Panc1 (cell line): Measurements from ENCODE around the gene CCDC146. TPM values are rescaled to one million over a fixed set of nuclear protein-coding genes. Genes with fewer than 3 reads are reported as not detected.
"Not testable (repeated sequence)": the region's sequence is repeated elsewhere in the genome, so short reads cannot be mapped to it uniquely, and the experiment has no call there.

ENCODE experiments used
- ATAC-seq: fragments of 200-7000 bp; cut with Tn5 transposase; 2 replicates; pipeline ENCODE4 v1.9.1; 2020; ENCODE audit warnings: mild to moderate bottlenecking, moderate library complexity
- BruUV-seq: library from RNA; stranded (reverse); fragments of 400-500 nt; replicated peaks from 2 replicates; lab custom pipeline; 2021; lab: Mats Ljungman, UMichigan
- CTCF ChIA-PET: fragments of 300-600 bp; sonication (Branson Sonifier 250); formaldehyde crosslinking; loops from one replicate; lab custom pipeline; 2022; ENCODE audit warnings: antibody characterized with exemption; lab: Charles Lee
- POLR2A ChIA-PET: fragments of 300-600 bp; sonication (Branson Sonifier 250); formaldehyde crosslinking; loops from one replicate; lab custom pipeline; 2022; ENCODE audit warnings: antibody characterized with exemption; lab: Charles Lee
- DNase-seq: peaks from one replicate; pipeline ENCODE4 v3.0.0-alpha.2; 2010; ENCODE audit warnings: low read depth, low spot score
- H3K27ac ChIP-seq: 2 replicates; pipeline ENCODE4 v1.5.1; 2011; ENCODE audit warnings: mild to moderate bottlenecking, low read length, inconsistent platforms
- H3K27me3 ChIP-seq: fragments of 200-500 bp; sonication (Bioruptor generic); 2 replicates; pipeline ENCODE4 v1.6.0; 2014; ENCODE audit warnings: low read length, inconsistent platforms; ENCODE audit not compliant: control insufficient read depth, insufficient read depth
- H3K36me3 ChIP-seq: fragments of 200-500 bp; sonication (Bioruptor generic); 2 replicates; pipeline ENCODE4 v1.5.1; 2014; ENCODE audit warnings: inconsistent platforms, mild to moderate bottlenecking, low read length, moderate library complexity; ENCODE audit not compliant: control insufficient read depth, insufficient read depth
- H3K4me1 ChIP-seq: 2 replicates; pipeline ENCODE4 v1.5.1; 2011; ENCODE audit warnings: inconsistent platforms, mild to moderate bottlenecking, low read length, moderate library complexity; ENCODE audit not compliant: control insufficient read depth, insufficient read depth
- H3K4me3 ChIP-seq, 2 experiments: 2 replicates each; pipeline ENCODE4 v1.5.1; 2011 to 2012; ENCODE audit warnings: low read depth in 2 of 2, low read length in 2 of 2, mild to moderate bottlenecking in 2 of 2, inconsistent platforms in 1 of 2, moderate library complexity in 1 of 2
- H3K9me3 ChIP-seq: fragments of 200-500 bp; sonication (Bioruptor generic); 2 replicates; pipeline ENCODE4 v1.5.1; 2014; ENCODE audit warnings: low read depth, mild to moderate bottlenecking, inconsistent platforms, low read length, moderate library complexity; ENCODE audit not compliant: control insufficient read depth, insufficient read depth
- in situ Hi-C: cut with HindIII; loops from 2 replicates; pipeline ENCODE4 v1.10.0; 2016; ENCODE audit warnings: low sequenced_read_pairs, low pct_unique_long_range_greater_than_20kb
- intact Hi-C: fragments of 100-400 bp; cut with micrococcal nuclease; formaldehyde crosslinking; loops from one replicate; pipeline ENCODE4 v1.10.0; 2022; ENCODE audit not compliant: unreplicated experiment
- total RNA-seq: library from RNA; stranded (reverse); gene quantifications from one replicate; pipeline ENCODE4 v1.2.1, GENCODE V29; 2021; ENCODE audit not compliant: unreplicated experiment

Gene CCDC146
- total RNA-seq, 1 experiment from 2014 or later = 1.2 TPM

GRCh38 chr7:77140291-77140690 is 17.9 kb downstream of the CCDC146 start:
- ATAC-seq, DNase-seq, POLR2A ChIA-PET, H3K4me1 ChIP-seq, BruUV-seq, H3K4me3 ChIP-seq, H3K36me3 ChIP-seq, H3K9me3 ChIP-seq, H3K27me3 ChIP-seq, H3K27ac ChIP-seq, in situ Hi-C loops, CTCF ChIA-PET: not testable (repeated sequence)
- intact Hi-C loops = loop anchor here (5.0 to 10.0 kb wide), 2 partner anchors 55 to 97 kb away; partner anchors contain the start of gene FGL2

- in situ Hi-C loops, intact Hi-C loops, DNase-seq, H3K27me3 ChIP-seq, H3K27ac ChIP-seq, POLR2A ChIA-PET, BruUV-seq, H3K4me1 ChIP-seq, H3K36me3 ChIP-seq, CTCF ChIA-PET, H3K9me3 ChIP-seq, H3K4me3 ChIP-seq, ATAC-seq: not testable (repeated sequence)
Measured at GRCh38 chr7:77152232-77152631, 29.8 kb downstream of the CCDC146 start.

- H3K4me3 ChIP-seq, DNase-seq, in situ Hi-C loops, H3K27ac ChIP-seq, BruUV-seq, H3K36me3 ChIP-seq, intact Hi-C loops, POLR2A ChIA-PET, H3K27me3 ChIP-seq, H3K9me3 ChIP-seq, H3K4me1 ChIP-seq, CTCF ChIA-PET: not testable (repeated sequence)
- peak; percentile 73 for ATAC-seq
Measured at GRCh38 chr7:77154917-77155464, 32.6 kb downstream of the CCDC146 start.

- ATAC-seq, H3K27ac ChIP-seq, BruUV-seq, H3K36me3 ChIP-seq, DNase-seq, CTCF ChIA-PET, intact Hi-C loops, H3K27me3 ChIP-seq, H3K9me3 ChIP-seq, H3K4me1 ChIP-seq, H3K4me3 ChIP-seq, POLR2A ChIA-PET, in situ Hi-C loops: not testable (repeated sequence)
Measured at GRCh38 chr7:77155601-77156377, 33.4 kb downstream of the CCDC146 start.

GRCh38 chr7:77157034-77157433 is 34.6 kb downstream of the CCDC146 start:
- CTCF ChIA-PET, in situ Hi-C loops, H3K4me3 ChIP-seq, BruUV-seq, H3K27me3 ChIP-seq, DNase-seq, H3K9me3 ChIP-seq, intact Hi-C loops, H3K27ac ChIP-seq, H3K4me1 ChIP-seq, POLR2A ChIA-PET, H3K36me3 ChIP-seq: not testable (repeated sequence)
- ATAC-seq = peak; percentile 76; the same call in 1 of the 2 replicates
